H1 (cell line): ENCODE data around the gene MIA3. TPM values are rescaled to one million over a fixed set of nuclear protein-coding genes. Genes with fewer than 3 reads are reported as not detected.

Source experiments
- CTCF ChIA-PET: fragments of 300-600 bp; sonication (Branson Sonifier 250); formaldehyde crosslinking; loops from one replicate; lab custom pipeline; 2021; ENCODE audit not compliant: partially characterized antibody; lab: Charles Lee
- POLR2A ChIA-PET: fragments of 300-600 bp; sonication (Branson Sonifier 250); formaldehyde crosslinking; loops from one replicate; lab custom pipeline; 2021; ENCODE audit warnings: inconsistent platforms; ENCODE audit not compliant: partially characterized antibody; lab: Charles Lee
- DNase-seq, 2 experiments: peaks; one replicate each; pipeline versions ENCODE4 v3.0.0 to v3.0.0-alpha.2; 2010 to 2022; ENCODE audit warnings: low spot score in 2 of 2, low read depth in 1 of 2, mixed read lengths in 1 of 2
- FAIRE-seq: peaks from 2 replicates; lab custom pipeline; 2011; peaks lifted over from hg19 to GRCh38; lab: Jason Lieb, UNC
- H2AFZ ChIP-seq: 2 replicates; pipeline ENCODE4 v1.8.1; 2012; ENCODE audit warnings: low read length, inconsistent platforms
- H2AK5ac ChIP-seq: 2 replicates; pipeline ENCODE4 v1.6.1; 2013; ENCODE audit warnings: low read depth, low read length
- H2BK120ac ChIP-seq: replicated peaks from 2 replicates; pipeline ENCODE3; 2013; ENCODE audit warnings: low read depth, low read length, inconsistent platforms
- H2BK12ac ChIP-seq: 2 replicates; pipeline ENCODE4 v1.6.1; 2013; ENCODE audit warnings: low read depth, low read length
- H2BK15ac ChIP-seq: 2 replicates; pipeline ENCODE4 v1.6.1; 2013; ENCODE audit warnings: low read length
- H2BK20ac ChIP-seq: 2 replicates; pipeline ENCODE4 v1.6.1; 2013; ENCODE audit warnings: low read length
- H2BK5ac ChIP-seq: 2 replicates; pipeline ENCODE4 v1.6.1; 2013; ENCODE audit warnings: low read depth, low read length
- H3K14ac ChIP-seq: 2 replicates; pipeline ENCODE4 v1.6.1; 2013; ENCODE audit warnings: inconsistent platforms; ENCODE audit not compliant: insufficient read length
- H3K18ac ChIP-seq: 2 replicates; pipeline ENCODE4 v1.6.1; 2013; ENCODE audit warnings: low read length; ENCODE audit errors: extremely low read depth
- H3K23ac ChIP-seq: 2 replicates; pipeline ENCODE4 v1.6.1; 2013; ENCODE audit warnings: inconsistent platforms; ENCODE audit not compliant: insufficient read length
- H3K23me2 ChIP-seq: 2 replicates; pipeline ENCODE4 v1.6.1; 2013; ENCODE audit warnings: low read depth, low read length
- H3K27ac ChIP-seq: 2 replicates; pipeline ENCODE4 v1.6.1; 2011; ENCODE audit warnings: low read depth, low read length, inconsistent platforms
- H3K27me3 ChIP-seq, 4 experiments: replicated peaks in 1 of 4; 1 replicate in 1 of 4; 2 replicates in 3 of 4; pipeline versions ENCODE4 v1.6.1 to v1.8.1; 2011 to 2013; ENCODE audit warnings: low read length in 3 of 4, mild to moderate bottlenecking in 3 of 4, inconsistent platforms in 2 of 4, mixed read lengths in 2 of 4, moderate library complexity in 1 of 4; ENCODE audit not compliant: control insufficient read depth in 3 of 4, insufficient read depth in 3 of 4; ENCODE audit errors: extremely low read depth in 1 of 4
- H3K36me3 ChIP-seq, 4 experiments: 2 replicates each; pipeline versions ENCODE4 v1.6.1 to v1.8.1; 2011 to 2013; ENCODE audit warnings: mild to moderate bottlenecking in 4 of 4, low read length in 3 of 4, moderate library complexity in 2 of 4, control low read depth in 1 of 4, inconsistent platforms in 1 of 4; ENCODE audit not compliant: insufficient read depth in 4 of 4, control insufficient read depth in 2 of 4
- H3K4ac ChIP-seq: replicated peaks from 2 replicates; pipeline ENCODE3; 2013; ENCODE audit warnings: low read length, low read depth, mixed read lengths, inconsistent platforms; ENCODE audit not compliant: insufficient read length
- H3K4me1 ChIP-seq, 4 experiments: replicated peaks in 1 of 4; 1 replicate in 1 of 4; 2 replicates in 3 of 4; pipeline versions ENCODE4 v1.6.1 to v1.8.1; 2011 to 2013; ENCODE audit warnings: low read length in 3 of 4, inconsistent platforms in 2 of 4, mixed read lengths in 1 of 4; ENCODE audit not compliant: insufficient read depth in 4 of 4, control insufficient read depth in 3 of 4
- H3K4me2 ChIP-seq, 2 experiments: 2 replicates each; pipeline versions ENCODE4 v1.6.1 to v1.8.1; 2011 to 2013; ENCODE audit warnings: low read depth in 2 of 2, low read length in 2 of 2, control low read depth in 1 of 2, inconsistent platforms in 1 of 2, mild to moderate bottlenecking in 1 of 2; ENCODE audit not compliant: insufficient read depth in 1 of 2
- H3K4me3 ChIP-seq, 4 experiments: fragments of 200-600, 300-600 bp in 1 of 4; sonication (generic), shearing (Covaris generic), sonication (Bioruptor Twin) in 1 of 4; 2 replicates each; pipeline versions ENCODE4 v1.5.1 to v1.8.1; 2011 to 2016; ENCODE audit warnings: low read length in 4 of 4, low read depth in 3 of 4, control low read depth in 2 of 4, inconsistent platforms in 2 of 4, mild to moderate bottlenecking in 2 of 4, mixed read lengths in 1 of 4, moderate library complexity in 1 of 4; ENCODE audit not compliant: insufficient read depth in 2 of 4; ENCODE audit errors: extremely low read depth in 1 of 4
- H3K56ac ChIP-seq: replicated peaks from 2 replicates; pipeline ENCODE3; 2013; ENCODE audit warnings: low read depth, mild to moderate bottlenecking, mixed read lengths, low read length, inconsistent platforms; ENCODE audit not compliant: insufficient read length
- H3K79me1 ChIP-seq: 2 replicates; pipeline ENCODE4 v1.6.1; 2013; ENCODE audit warnings: low read depth, low read length, control low read depth
- H3K79me2 ChIP-seq, 2 experiments: 2 replicates each; pipeline versions ENCODE4 v1.6.1 to v1.8.1; 2012 to 2013; ENCODE audit warnings: low read length in 2 of 2, mild to moderate bottlenecking in 2 of 2, inconsistent platforms in 1 of 2; ENCODE audit not compliant: insufficient read depth in 2 of 2, control insufficient read depth in 1 of 2
- H3K9ac ChIP-seq, 4 experiments: replicated peaks in 1 of 4; 1 replicate in 1 of 4; 2 replicates in 3 of 4; pipeline versions ENCODE4 v1.6.1 to v1.8.1; 2011 to 2013; ENCODE audit warnings: low read depth in 3 of 4, low read length in 3 of 4, control low read depth in 2 of 4, mild to moderate bottlenecking in 2 of 4, moderate library complexity in 2 of 4, inconsistent platforms in 1 of 4; ENCODE audit errors: extremely low read depth in 1 of 4
- H3K9me3 ChIP-seq, 2 experiments: 2 replicates each; pipeline versions ENCODE4 v1.6.1 to v1.8.1; 2012 to 2013; ENCODE audit warnings: mild to moderate bottlenecking in 2 of 2, moderate library complexity in 2 of 2, control low read depth in 1 of 2, inconsistent platforms in 1 of 2, low read depth in 1 of 2, low read length in 1 of 2, mixed read lengths in 1 of 2; ENCODE audit not compliant: insufficient read depth in 2 of 2
- H4K20me1 ChIP-seq, 2 experiments: replicated peaks in 1 of 2; 2 replicates each; pipeline versions ENCODE3 to v1.8.1; 2011 to 2013; ENCODE audit warnings: inconsistent platforms in 2 of 2, low read length in 2 of 2, mild to moderate bottlenecking in 1 of 2; ENCODE audit not compliant: insufficient read depth in 2 of 2, control insufficient read depth in 1 of 2
- H4K5ac ChIP-seq: 2 replicates; pipeline ENCODE4 v1.6.1; 2013; ENCODE audit warnings: low read length, low read depth, mixed read lengths, inconsistent platforms; ENCODE audit not compliant: insufficient read length
- H4K8ac ChIP-seq: 2 replicates; pipeline ENCODE4 v1.8.0; 2013; ENCODE audit warnings: mild to moderate bottlenecking, moderate library complexity, low read length, inconsistent platforms; ENCODE audit not compliant: insufficient read depth; ENCODE audit errors: extremely low read depth
- H4K91ac ChIP-seq: replicated peaks from 2 replicates; pipeline ENCODE3; 2013; ENCODE audit warnings: low read length, mixed read lengths, inconsistent platforms; ENCODE audit not compliant: insufficient read length
- CEBPB ChIP-seq: IDR thresholded peaks from 2 replicates; pipeline ENCODE4 v1.6.1; 2012; ENCODE audit warnings: low read depth, low read length
- CTBP2 ChIP-seq: IDR thresholded peaks from 2 replicates; pipeline ENCODE4 v1.7.0; 2011; ENCODE audit warnings: borderline replicate concordance, mild to moderate bottlenecking, moderate library complexity, mixed read lengths, low read length; ENCODE audit not compliant: insufficient read depth, insufficient read length
- EZH2 ChIP-seq: fragments of 200-600 bp; sonication (generic); IDR thresholded peaks from 2 replicates; pipeline ENCODE4 v1.7.1; 2012; ENCODE audit warnings: low read depth, mild to moderate bottlenecking, moderate library complexity, low read length, inconsistent platforms; ENCODE audit not compliant: severe bottlenecking
- FOSL1 ChIP-seq: IDR thresholded peaks from 2 replicates; pipeline ENCODE4 v1.6.1; 2011; ENCODE audit warnings: mild to moderate bottlenecking, low read depth, low read length, moderate library complexity; ENCODE audit not compliant: insufficient read depth
- WGBS, 2 experiments: shearing (Covaris generic) in 1 of 2; methylation state at CpG; one replicate each; pipeline versions ENCODE4 v1.1.6 to v1.1.7; 2013 to 2015; ENCODE audit warnings: low lambda C conversion rate in 2 of 2, mixed read lengths in 2 of 2, inconsistent platforms in 1 of 2, low coverage in 1 of 2, missing lambda C conversion rate in 1 of 2; ENCODE audit not compliant: insufficient replicate concordance in 2 of 2, insufficient coverage in 1 of 2, insufficient read length in 1 of 2; ENCODE audit errors: extremely low coverage in 1 of 2, missing lambda C conversion rate in 1 of 2; 5-methylcytosine and 5-hydroxymethylcytosine counted together
- polyA plus RNA-seq, 7 experiments: library from polyadenylated mRNA; depleted of rRNA in 3 of 7; stranded (reverse) in 5 of 7; unstranded in 2 of 7; fragments of >200 nt in 5 of 7; fragments of 200-250 nt in 2 of 7; gene quantifications; 1 replicate in 5 of 7; 2 replicates in 1 of 7; 4 replicates in 1 of 7; pipeline versions ENCODE4 v1.2.1 to v1.2.3, GENCODE V29; 2011 to 2013; ENCODE audit warnings: missing spikeins in 2 of 7, mixed read lengths in 2 of 7
- total RNA-seq: library from RNA; stranded (reverse); fragmentation: NEBNext Ultra II Directional; extraction: Animal tissue kit (Norgen Biotek cat#: 25700); gene quantifications from 2 replicates; pipeline ENCODE4 v1.2.1, GENCODE V29; 2021
- TF ChIP-seq, protein P1 (sequence below): IDR thresholded peaks from 2 replicates; pipeline ENCODE4 v1.6.1; 2012; ENCODE audit warnings: inconsistent platforms

MIA3 gene
- total and polyA plus RNA-seq, 2 of the 8 experiments (the other 6 are each of a cell fraction or from before 2014, with no cell fraction given) = 69.0 to 105 TPM

DNA sequence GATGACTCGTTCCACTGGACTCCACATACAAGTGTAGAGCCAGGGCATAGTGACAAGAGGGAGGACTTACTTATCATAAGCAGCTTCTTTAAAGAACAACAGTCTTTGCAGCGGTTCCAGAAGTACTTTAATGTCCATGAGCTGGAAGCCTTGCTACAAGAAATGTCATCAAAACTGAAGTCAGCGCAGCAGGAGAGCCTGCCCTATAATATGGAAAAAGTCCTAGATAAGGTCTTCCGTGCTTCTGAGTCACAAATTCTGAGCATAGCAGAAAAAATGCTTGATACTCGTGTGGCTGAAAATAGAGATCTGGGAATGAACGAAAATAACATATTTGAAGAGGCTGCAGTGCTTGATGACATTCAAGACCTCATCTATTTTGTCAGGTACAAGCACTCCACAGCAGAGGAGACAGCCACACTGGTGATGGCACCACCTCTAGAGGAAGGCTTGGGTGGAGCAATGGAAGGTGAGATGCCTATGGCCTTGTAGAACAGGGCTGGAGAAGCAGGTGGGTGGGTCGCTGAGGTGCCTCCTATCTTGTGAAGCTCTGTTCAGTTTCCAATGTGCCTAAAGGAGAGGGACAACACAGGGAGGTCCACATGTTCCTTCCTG is 12.1 kb downstream of the MIA3 start:
- Histone ChIP-seq H3K79me2 (no peaks in the 10 kb centered on the region), H3K4me2 (no peak overlapping the region), H2BK12ac (no peak overlapping the region), H3K9me3 (no peaks in the 10 kb centered on the region), H4K20me1 (peaks cover 0 to 2% of the 10 kb centered on the region in 2 experiments), H3K4ac (no peak overlapping the region), H4K8ac (no peak overlapping the region; the same call in 1 of the 2 replicates), H3K27ac (no peak overlapping the region), H3K4me1 (no peaks in the 10 kb centered on the region), H3K9ac (no peak overlapping the region), H3K27me3 (no peaks in the 10 kb centered on the region), H3K23ac (no peak overlapping the region), H3K4me3 (no peak overlapping the region), H2BK15ac (no peak overlapping the region), H2AK5ac (no peak overlapping the region), H4K5ac (no peak overlapping the region), H2AFZ (no peak overlapping the region), H3K79me1 (no peaks in the 10 kb centered on the region), H3K14ac (no peak overlapping the region), H2BK5ac (no peak overlapping the region), H2BK20ac (no peak overlapping the region), H3K56ac (no peak overlapping the region), H2BK120ac (no peak overlapping the region), H4K91ac (no peak overlapping the region), H3K18ac (no peak overlapping the region), H3K36me3 (peaks cover 24 to 60% (median 51%) of the 10 kb centered on the region in 4 experiments), H3K23me2 (no peaks in the 10 kb centered on the region)
- TF ChIP-seq EZH2 = no peak
- no peak for TF ChIP-seq CEBPB
- no peak for TF ChIP-seq FOSL1
- TF ChIP-seq CTBP2 = no peak
- TF ChIP-seq, protein P1, sequence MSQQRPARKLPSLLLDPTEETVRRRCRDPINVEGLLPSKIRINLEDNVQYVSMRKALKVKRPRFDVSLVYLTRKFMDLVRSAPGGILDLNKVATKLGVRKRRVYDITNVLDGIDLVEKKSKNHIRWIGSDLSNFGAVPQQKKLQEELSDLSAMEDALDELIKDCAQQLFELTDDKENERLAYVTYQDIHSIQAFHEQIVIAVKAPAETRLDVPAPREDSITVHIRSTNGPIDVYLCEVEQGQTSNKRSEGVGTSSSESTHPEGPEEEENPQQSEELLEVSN = no peak
- no peak for FAIRE-seq
- POLR2A ChIA-PET = no interaction called here
- no peak for DNase-seq
- 88% methylated on average over 7 of the region's 7 CpGs; no CpG with 5 or more reads in 1 of the 2 experiments for WGBS, 2 experiments
- CTCF ChIA-PET = interaction anchor here (0.6 kb wide), 1 partner anchor 1025 kb away, joined by 3 read pairs; no protein-coding TSS in a partner anchor
